HepG2 (cell line): ENCODE measurements around the gene ADSS2. TPM values are rescaled to one million over a fixed set of nuclear protein-coding genes. Genes with fewer than 3 reads are reported as not detected.

Experiments used
- ATAC-seq: fragments of 200-7000 bp; cut with Tn5 transposase; 3 replicates; pipeline ENCODE4 v1.9.1; 2020; ENCODE audit warnings: mild to moderate bottlenecking, moderate library complexity
- BruUV-seq: library from RNA; stranded (reverse); fragments of 400-500 nt; replicated peaks from 2 replicates; lab custom pipeline; 2021; lab: Mats Ljungman, UMichigan
- CTCF ChIA-PET: fragments of 300-600 bp; formaldehyde crosslinking; extraction: SDS; loops from one replicate; lab custom pipeline; 2021; ENCODE audit warnings: low total read pairs, inconsistent platforms, low intra/inter-chr PET ratio; lab: Yijun Ruan, JAX
- POLR2A ChIA-PET: fragments of 350-600 bp; sonication (Branson Sonifier 250); formaldehyde crosslinking; loops from one replicate; lab custom pipeline; 2020; ENCODE audit warnings: antibody characterized with exemption, inconsistent platforms; lab: Yijun Ruan, JAX
- DNase-seq: peaks from one replicate; pipeline ENCODE4 v3.0.0-alpha.2; 2015; ENCODE audit warnings: low spot score
- FAIRE-seq: peaks from 3 replicates; lab custom pipeline; 2011; peaks lifted over from hg19 to GRCh38; lab: Jason Lieb, UNC
- H2AFZ ChIP-seq: one replicate; pipeline ENCODE4 v1.6.1; 2011; ENCODE audit warnings: low read length, inconsistent platforms
- H3K27ac ChIP-seq: fragments of 300-600 bp; 3 replicates; pipeline ENCODE4 v1.8.0; 2011; ENCODE audit warnings: mixed run types, mild to moderate bottlenecking, mixed read lengths, low read length, inconsistent platforms; ENCODE audit not compliant: insufficient read depth; ENCODE audit errors: extremely low read length
- H3K27me3 ChIP-seq, 2 experiments: fragments of 200-600 bp in 1 of 2; 2 replicates in 1 of 2; 3 replicates in 1 of 2; pipeline versions ENCODE4 v1.6.0 to v1.8.0; 2011; ENCODE audit warnings: low read length in 2 of 2, mild to moderate bottlenecking in 2 of 2, moderate library complexity in 2 of 2, inconsistent platforms in 1 of 2; ENCODE audit not compliant: insufficient read depth in 2 of 2, control insufficient read depth in 1 of 2
- H3K36me3 ChIP-seq, 2 experiments: fragments of 200-600 bp in 1 of 2; replicated peaks in 1 of 2; 2 replicates in 1 of 2; 3 replicates in 1 of 2; pipeline versions ENCODE4 v1.5.1 to v1.8.0; 2011; ENCODE audit warnings: low read length in 2 of 2, inconsistent platforms in 1 of 2; ENCODE audit not compliant: insufficient read depth in 2 of 2, control insufficient read depth in 1 of 2
- H3K4me1 ChIP-seq: 2 replicates; pipeline ENCODE4 v1.5.1; 2012; ENCODE audit warnings: low read length, inconsistent platforms; ENCODE audit not compliant: insufficient read depth
- H3K4me2 ChIP-seq: 2 replicates; pipeline ENCODE4 v1.6.0; 2011; ENCODE audit warnings: low read depth, low read length, inconsistent platforms
- H3K4me3 ChIP-seq, 3 experiments: fragments of 200-600 bp in 1 of 3; sonication (generic), shearing (Covaris generic) in 1 of 3; replicated peaks in 1 of 3; 2 replicates each; pipeline ENCODE4 v1.5.1; 2011 to 2016; ENCODE audit warnings: low read length in 3 of 3, inconsistent platforms in 2 of 3, low read depth in 2 of 3, mild to moderate bottlenecking in 2 of 3, control low read depth in 1 of 3, mixed read lengths in 1 of 3; ENCODE audit not compliant: insufficient read depth in 1 of 3
- H3K79me2 ChIP-seq: one replicate; pipeline ENCODE4 v1.6.1; 2011; ENCODE audit warnings: low read length, inconsistent platforms; ENCODE audit not compliant: insufficient read depth
- H3K9ac ChIP-seq: 2 replicates; pipeline ENCODE4 v1.6.0; 2011; ENCODE audit warnings: mild to moderate bottlenecking, low read depth, low read length, inconsistent platforms; ENCODE audit not compliant: insufficient read depth
- H3K9me3 ChIP-seq: 2 replicates; pipeline ENCODE4 v1.5.1; 2012; ENCODE audit warnings: mild to moderate bottlenecking, low read length
- H4K20me1 ChIP-seq: 2 replicates; pipeline ENCODE4 v1.6.0; 2011; ENCODE audit warnings: inconsistent platforms, mild to moderate bottlenecking, low read length, moderate library complexity; ENCODE audit not compliant: insufficient read depth
- ATRX ChIP-seq: sonication (generic); formaldehyde crosslinking; IDR thresholded peaks from 2 replicates; pipeline ENCODE4 v1.4.0; 2020; ENCODE audit warnings: missing genetic modification reagents, borderline replicate concordance
- BORCS8-MEF2B ChIP-seq: sonication (generic); formaldehyde crosslinking; IDR thresholded peaks from 2 replicates; pipeline ENCODE4 v1.8.0; 2022; ENCODE audit warnings: mild to moderate bottlenecking, missing genetic modification reagents
- EED ChIP-seq: sonication (generic); formaldehyde crosslinking; IDR thresholded peaks from 2 replicates; pipeline ENCODE4 v1.5.0; 2020; ENCODE audit warnings: mild to moderate bottlenecking, missing genetic modification reagents
- ETV5 ChIP-seq: IDR thresholded peaks from 2 replicates; pipeline ENCODE4 v1.6.1; 2018; ENCODE audit warnings: missing biosample characterization, missing genetic modification reagents, inconsistent platforms, borderline replicate concordance
- ISL2 ChIP-seq: sonication (generic); formaldehyde crosslinking; IDR thresholded peaks from 2 replicates; pipeline ENCODE4 v1.5.0; 2020; ENCODE audit warnings: missing genetic modification reagents
- MTF2 ChIP-seq: sonication (generic); formaldehyde crosslinking; IDR thresholded peaks from 2 replicates; pipeline ENCODE4 v1.5.0; 2020; ENCODE audit warnings: missing genetic modification reagents, borderline replicate concordance
- NCOA1 ChIP-seq: sonication (generic); formaldehyde crosslinking; IDR thresholded peaks from 2 replicates; pipeline ENCODE4 v1.9.0; 2021; ENCODE audit warnings: missing genetic modification reagents
- PHF21A ChIP-seq: sonication (generic); formaldehyde crosslinking; IDR thresholded peaks from 2 replicates; pipeline ENCODE4 v1.5.0; 2020; ENCODE audit warnings: mild to moderate bottlenecking, missing genetic modification reagents
- SMC3 ChIP-seq: IDR thresholded peaks from 2 replicates; pipeline ENCODE4 v1.6.1; 2011; ENCODE audit warnings: low read length, improper control_type of control experiment
- ZBTB38 ChIP-seq: sonication (generic); formaldehyde crosslinking; IDR thresholded peaks from 2 replicates; pipeline ENCODE4 v1.5.1; 2020; ENCODE audit warnings: mild to moderate bottlenecking, missing genetic modification reagents
- ZFX ChIP-seq: sonication (generic); formaldehyde crosslinking; IDR thresholded peaks from 2 replicates; pipeline ENCODE4 v1.4.0; 2020; ENCODE audit warnings: mild to moderate bottlenecking, low read depth, missing genetic modification reagents, moderate library complexity
- ZGPAT ChIP-seq: IDR thresholded peaks from 2 replicates; pipeline ENCODE4 v1.6.1; 2016; ENCODE audit warnings: mild to moderate bottlenecking
- ZNF224 ChIP-seq: sonication (generic); formaldehyde crosslinking; IDR thresholded peaks from 2 replicates; pipeline ENCODE4 v1.5.0; 2020; ENCODE audit warnings: mild to moderate bottlenecking, missing genetic modification reagents
- ZSCAN31 ChIP-seq: sonication (generic); formaldehyde crosslinking; IDR thresholded peaks from 2 replicates; pipeline ENCODE4 v1.5.0; 2020; ENCODE audit warnings: low read depth, mild to moderate bottlenecking, missing genetic modification reagents
- WGBS: methylation state at CpG from one replicate; pipeline ENCODE4 v1.1.6; 2017; ENCODE audit warnings: low lambda C conversion rate; 5-methylcytosine and 5-hydroxymethylcytosine counted together
- in situ Hi-C: cut with HindIII; loops from 2 replicates; pipeline ENCODE4 v1.10.0; 2017; ENCODE audit warnings: low pct_unique_long_range_greater_than_20kb; ENCODE audit not compliant: extremely low pct_ligation_motif_present
- intact Hi-C: fragments of 100-400 bp; cut with micrococcal nuclease; formaldehyde crosslinking; loops from one replicate; pipeline ENCODE4 v1.10.0; 2022; ENCODE audit not compliant: unreplicated experiment
- polyA plus RNA-seq, 8 experiments: library from polyadenylated mRNA; depleted of rRNA in 3 of 8; stranded (reverse) in 7 of 8; unstranded in 1 of 8; fragments of >200 nt; fragmentation: Illumina TruSeq in 4 of 8; extraction: Trizol in 4 of 8; gene quantifications; 2 replicates each; pipeline versions ENCODE4 v1.2.1 to v1.2.3, GENCODE V29; 2011 to 2016; ENCODE audit warnings: low read depth in 4 of 8, missing spikeins in 1 of 8, mixed read lengths in 1 of 8; ENCODE audit not compliant: insufficient read depth in 1 of 8
- total RNA-seq, 5 experiments: library from RNA; depleted of rRNA; stranded (reverse); fragments of >200 nt; fragmentation: Illumina TruSeq; extraction: Trizol; gene quantifications; 2 replicates each; pipeline ENCODE4 v1.2.3, GENCODE V29; 2016; ENCODE audit warnings: low read depth in 1 of 5
- TF ChIP-seq, protein P1 (sequence below): sonication (generic); formaldehyde crosslinking; IDR thresholded peaks from 2 replicates; pipeline ENCODE4 v1.5.1; 2020; ENCODE audit warnings: missing genetic modification reagents, mild to moderate bottlenecking, borderline replicate concordance

Gene ADSS2
- total and polyA plus RNA-seq, 2 of the 13 experiments (the other 11 are each of a cell fraction or from before 2014, with no cell fraction given) = 15.1 to 43.4 TPM

DNA sequence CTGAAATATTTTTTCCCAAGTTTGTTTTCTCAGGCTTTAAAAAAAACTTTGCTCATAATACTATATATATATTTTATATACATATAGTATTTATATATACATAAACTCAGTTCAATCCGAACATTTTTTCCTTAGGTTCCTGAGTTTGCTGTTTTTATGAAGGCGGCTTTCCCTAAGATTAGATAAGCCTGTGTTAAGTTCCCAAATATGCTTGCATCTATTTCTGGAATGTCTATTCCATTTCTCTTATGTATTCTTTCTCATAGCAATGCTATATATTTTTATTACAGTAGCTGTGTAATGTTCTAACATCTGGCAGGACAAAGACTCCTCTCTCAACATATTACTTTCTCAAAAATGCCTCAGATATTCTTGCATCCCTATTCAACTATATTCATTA is 45.9 kb downstream of the ADSS2 start:
- TF ChIP-seq, protein P1, sequence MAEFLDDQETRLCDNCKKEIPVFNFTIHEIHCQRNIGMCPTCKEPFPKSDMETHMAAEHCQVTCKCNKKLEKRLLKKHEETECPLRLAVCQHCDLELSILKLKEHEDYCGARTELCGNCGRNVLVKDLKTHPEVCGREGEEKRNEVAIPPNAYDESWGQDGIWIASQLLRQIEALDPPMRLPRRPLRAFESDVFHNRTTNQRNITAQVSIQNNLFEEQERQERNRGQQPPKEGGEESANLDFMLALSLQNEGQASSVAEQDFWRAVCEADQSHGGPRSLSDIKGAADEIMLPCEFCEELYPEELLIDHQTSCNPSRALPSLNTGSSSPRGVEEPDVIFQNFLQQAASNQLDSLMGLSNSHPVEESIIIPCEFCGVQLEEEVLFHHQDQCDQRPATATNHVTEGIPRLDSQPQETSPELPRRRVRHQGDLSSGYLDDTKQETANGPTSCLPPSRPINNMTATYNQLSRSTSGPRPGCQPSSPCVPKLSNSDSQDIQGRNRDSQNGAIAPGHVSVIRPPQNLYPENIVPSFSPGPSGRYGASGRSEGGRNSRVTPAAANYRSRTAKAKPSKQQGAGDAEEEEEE = no peak
- TF ChIP-seq NCOA1 = no peak
- TF ChIP-seq ISL2 (CRISPR knock-in tag) = no peak
- no peak for TF ChIP-seq ZSCAN31 (CRISPR knock-in tag)
- no peak for TF ChIP-seq ZNF224
- TF ChIP-seq ZFX = no peak
- TF ChIP-seq MTF2 (CRISPR knock-in tag) = no peak
- TF ChIP-seq PHF21A (CRISPR knock-in tag) = no peak
- no peak for TF ChIP-seq ATRX (CRISPR knock-in tag)
- TF ChIP-seq ZGPAT (CRISPR knock-in tag) = no peak
- TF ChIP-seq BORCS8-MEF2B (CRISPR knock-in tag) = no peak
- no peak for TF ChIP-seq EED
- no peak for TF ChIP-seq ZBTB38
- TF ChIP-seq ETV5 (CRISPR knock-in tag) = no peak
- TF ChIP-seq SMC3 = no peak
- Histone ChIP-seq H3K4me2 (no peak overlapping the region), H3K36me3 (peaks cover 0 to 7% of the 10 kb centered on the region in 2 experiments; a peak in 2 of 5 replicates), H3K27me3 (no peaks in the 10 kb centered on the region), H4K20me1 (no peaks in the 10 kb centered on the region), H3K4me3 (no peak overlapping the region), H3K4me1 (no peaks in the 10 kb centered on the region), H3K79me2 (no peaks in the 10 kb centered on the region), H3K9ac (no peak overlapping the region), H3K27ac (no peak overlapping the region), H2AFZ (no peak overlapping the region), H3K9me3 (peaks cover 9% of the 10 kb centered on the region; the same call in 1 of the 2 replicates)
- 97% methylated on average over 2 of the region's 2 CpGs for WGBS
- ChIA-PET CTCF (no interaction called here), POLR2A (no interaction called here)
- no peak for FAIRE-seq
- intact Hi-C loops = no loop called here
- no peak for DNase-seq
- BruUV-seq = no TSS peak
- ATAC-seq = no peak
- in situ Hi-C loops = no loop called here
